CD14-positive monocyte (primary cell): ENCODE data around the gene PFN3. TPM values are rescaled to one million over a fixed set of nuclear protein-coding genes. Genes with fewer than 3 reads are reported as not detected.

ENCODE experiments used
- DNase-seq, 3 donors: peaks; one replicate each; pipeline ENCODE4 v3.0.0-alpha.2; 2011 to 2022
- H2AFZ ChIP-seq: 2 replicates; pipeline ENCODE4 v1.6.0; 2012; ENCODE audit warnings: mild to moderate bottlenecking, low read depth, low read length, inconsistent platforms; ENCODE audit not compliant: insufficient read depth, poor library complexity, severe bottlenecking
- H3K27ac ChIP-seq, 2 donors: 1 replicate in 1 of 2; 2 replicates in 1 of 2; pipeline ENCODE4 v1.5.1; 2012 to 2013; ENCODE audit warnings: low read length in 2 of 2, control low read depth in 1 of 2, inconsistent platforms in 1 of 2, low read depth in 1 of 2, mild to moderate bottlenecking in 1 of 2
- H3K27me3 ChIP-seq, 2 donors: one replicate each; pipeline versions ENCODE4 v1.6.0 to v1.6.1; 2011 to 2013; ENCODE audit warnings: low read length in 2 of 2; ENCODE audit not compliant: control insufficient read depth in 2 of 2, insufficient read depth in 2 of 2
- H3K36me3 ChIP-seq, 2 donors: replicated peaks in 1 of 2; 1 replicate in 1 of 2; 2 replicates in 1 of 2; pipeline versions ENCODE4 v1.5.1 to v1.6.1; 2012 to 2013; ENCODE audit warnings: low read length in 2 of 2, control low read depth in 1 of 2, inconsistent platforms in 1 of 2, mild to moderate bottlenecking in 1 of 2; ENCODE audit not compliant: insufficient read depth in 2 of 2, control insufficient read depth in 1 of 2
- H3K4me1 ChIP-seq, 2 donors: 1 replicate in 1 of 2; 2 replicates in 1 of 2; pipeline versions ENCODE4 v1.5.1 to v1.6.1; 2012 to 2013; ENCODE audit warnings: low read length in 2 of 2, control low read depth in 1 of 2, inconsistent platforms in 1 of 2, mild to moderate bottlenecking in 1 of 2, moderate library complexity in 1 of 2; ENCODE audit not compliant: insufficient read depth in 2 of 2, control insufficient read depth in 1 of 2
- H3K4me2 ChIP-seq: replicated peaks from 2 replicates; pipeline ENCODE3; 2012; ENCODE audit warnings: low read length, moderate library complexity, mild to moderate bottlenecking; ENCODE audit not compliant: poor library complexity, severe bottlenecking; ENCODE audit errors: extremely low read depth
- H3K4me3 ChIP-seq, 3 experiments: fragments of 200-600 bp in 1 of 3; sonication (generic) in 1 of 3; replicated peaks in 1 of 3; 1 replicate in 2 of 3; 2 replicates in 1 of 3; pipeline ENCODE4 v1.5.1; 2011 to 2013; ENCODE audit warnings: low read length in 3 of 3, mild to moderate bottlenecking in 3 of 3, control low read depth in 2 of 3, low read depth in 2 of 3, inconsistent platforms in 1 of 3, moderate library complexity in 1 of 3
- H3K79me2 ChIP-seq: 2 replicates; pipeline ENCODE4 v1.6.0; 2012; ENCODE audit warnings: mild to moderate bottlenecking, control low read depth, inconsistent platforms, low read length, moderate library complexity; ENCODE audit not compliant: insufficient read depth
- H3K9ac ChIP-seq: 2 replicates; pipeline ENCODE4 v1.6.0; 2017; ENCODE audit warnings: low read length, mild to moderate bottlenecking; ENCODE audit not compliant: insufficient read depth, poor library complexity, severe bottlenecking
- H3K9me3 ChIP-seq, 2 donors: replicated peaks in 1 of 2; 1 replicate in 1 of 2; 2 replicates in 1 of 2; pipeline versions ENCODE4 v1.5.1 to v1.6.1; 2012 to 2013; ENCODE audit warnings: low read length in 2 of 2, control low read depth in 1 of 2; ENCODE audit not compliant: control insufficient read depth in 1 of 2, insufficient read depth in 1 of 2
- H4K20me1 ChIP-seq: 2 replicates; pipeline ENCODE4 v1.6.0; 2012; ENCODE audit warnings: mild to moderate bottlenecking, low read length, control low read depth, moderate library complexity; ENCODE audit not compliant: insufficient read depth
- H3K27ac Mint-ChIP-seq, 7 donors: one replicate each; pipeline ENCODE4 v1.8.0; 2020; ENCODE audit warnings: mild to moderate bottlenecking in 7 of 7, mixed read lengths in 7 of 7, moderate library complexity in 6 of 7, inconsistent platforms in 2 of 7
- H3K27me3 Mint-ChIP-seq, 3 donors: one replicate each; pipeline ENCODE4 v1.8.0; 2021 to 2022; ENCODE audit warnings: low read depth in 3 of 3, mild to moderate bottlenecking in 3 of 3, mixed read lengths in 3 of 3, moderate library complexity in 3 of 3, inconsistent platforms in 1 of 3
- H3K36me3 Mint-ChIP-seq, 2 donors: one replicate each; pipeline ENCODE4 v1.8.0; 2020; ENCODE audit warnings: mixed read lengths in 2 of 2, inconsistent platforms in 1 of 2, mild to moderate bottlenecking in 1 of 2
- H3K4me1 Mint-ChIP-seq: one replicate; pipeline ENCODE4 v1.8.0; 2020; ENCODE audit warnings: mild to moderate bottlenecking, mixed read lengths
- H3K4me3 Mint-ChIP-seq, 2 donors: one replicate each; pipeline ENCODE4 v1.8.0; 2020; ENCODE audit warnings: mild to moderate bottlenecking in 2 of 2, mixed read lengths in 2 of 2, moderate library complexity in 1 of 2
- H3K9me3 Mint-ChIP-seq, 7 donors: one replicate each; pipeline ENCODE4 v1.8.0; 2020 to 2022; ENCODE audit warnings: mixed read lengths in 7 of 7, mild to moderate bottlenecking in 6 of 7, moderate library complexity in 6 of 7, inconsistent platforms in 2 of 7
- WGBS: methylation state at CpG from one replicate; pipeline ENCODE4 v1.1.5; 2013; ENCODE audit warnings: missing lambda C conversion rate; ENCODE audit not compliant: insufficient coverage; 5-methylcytosine and 5-hydroxymethylcytosine counted together
- intact Hi-C, 2 donors: fragments of 100-400 bp; cut with micrococcal nuclease; formaldehyde crosslinking; loops; one replicate each; pipeline versions ENCODE4 v1.15.0 to v1.15.1; 2023
- polyA plus RNA-seq, 3 donors: library from polyadenylated mRNA; depleted of rRNA in 1 of 3; unstranded in 2 of 3; stranded (reverse) in 1 of 3; fragments of 300-500 nt in 2 of 3; fragments of >200 nt in 1 of 3; fragmentation: Illumina TruSeq in 2 of 3; gene quantifications; 1 replicate in 2 of 3; 2 replicates in 1 of 3; pipeline ENCODE4 v1.2.3, GENCODE V29; 2012 to 2021
- TF ChIP-seq, protein P1 (sequence below): fragments of 200-600 bp; IDR thresholded peaks from one replicate; pipeline ENCODE4 v1.8.0; 2022; ENCODE audit warnings: antibody characterized with exemption, mild to moderate bottlenecking

Gene PFN3
- polyA plus RNA-seq, 3 donors, result not detected

DNA sequence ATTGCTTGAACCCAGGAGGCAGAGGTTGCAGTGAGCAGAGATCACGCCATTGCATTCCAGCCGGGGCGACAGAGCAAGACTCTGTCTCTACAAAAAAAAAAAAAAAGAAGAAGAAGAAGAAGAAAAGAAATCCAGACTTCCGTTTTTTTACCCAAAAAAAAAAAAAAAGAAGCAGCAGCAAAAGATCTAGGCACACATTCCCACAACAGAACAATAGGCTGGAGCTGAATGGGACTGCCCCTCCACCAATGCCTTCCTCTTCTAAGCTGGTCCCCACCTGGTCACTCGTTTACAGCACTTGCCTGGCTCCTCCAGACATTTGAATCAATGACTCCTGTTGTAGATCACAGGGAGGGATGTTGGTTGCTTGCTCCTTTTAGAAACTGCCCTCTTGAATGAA is 47.4 kb downstream of the PFN3 start:
- Histone ChIP-seq H3K79me2 (peaks cover 44% of the 10 kb centered on the region), H3K27ac (peak overlapping the region; percentile 21 to 53), H3K9me3 (peaks cover 0 to 7% of the 10 kb centered on the region in 2 donors), H3K9ac (no peak overlapping the region), H3K36me3 (peaks cover 9 to 15% of the 10 kb centered on the region in 2 donors), H3K4me2 (peak overlapping the region; percentile 33), H2AFZ (no peak overlapping the region), H4K20me1 (peaks cover 30% of the 10 kb centered on the region), H3K27me3 (no peaks in the 10 kb centered on the region), H3K4me3 (peak overlapping the region in 1 of 3 experiments; percentile 42), H3K4me1 (peaks cover 76 to 90% of the 10 kb centered on the region in 2 donors)
- peak overlapping the region; percentile 31 to 64 for H3K4me3 Mint-ChIP-seq
- peaks cover 11 to 21% of the 10 kb centered on the region in 2 donors for H3K36me3 Mint-ChIP-seq
- peaks cover 78% of the 10 kb centered on the region for H3K4me1 Mint-ChIP-seq
- WGBS, result no CpG with 5 or more reads among the region's 5 CpGs
- TF ChIP-seq, protein P1, sequence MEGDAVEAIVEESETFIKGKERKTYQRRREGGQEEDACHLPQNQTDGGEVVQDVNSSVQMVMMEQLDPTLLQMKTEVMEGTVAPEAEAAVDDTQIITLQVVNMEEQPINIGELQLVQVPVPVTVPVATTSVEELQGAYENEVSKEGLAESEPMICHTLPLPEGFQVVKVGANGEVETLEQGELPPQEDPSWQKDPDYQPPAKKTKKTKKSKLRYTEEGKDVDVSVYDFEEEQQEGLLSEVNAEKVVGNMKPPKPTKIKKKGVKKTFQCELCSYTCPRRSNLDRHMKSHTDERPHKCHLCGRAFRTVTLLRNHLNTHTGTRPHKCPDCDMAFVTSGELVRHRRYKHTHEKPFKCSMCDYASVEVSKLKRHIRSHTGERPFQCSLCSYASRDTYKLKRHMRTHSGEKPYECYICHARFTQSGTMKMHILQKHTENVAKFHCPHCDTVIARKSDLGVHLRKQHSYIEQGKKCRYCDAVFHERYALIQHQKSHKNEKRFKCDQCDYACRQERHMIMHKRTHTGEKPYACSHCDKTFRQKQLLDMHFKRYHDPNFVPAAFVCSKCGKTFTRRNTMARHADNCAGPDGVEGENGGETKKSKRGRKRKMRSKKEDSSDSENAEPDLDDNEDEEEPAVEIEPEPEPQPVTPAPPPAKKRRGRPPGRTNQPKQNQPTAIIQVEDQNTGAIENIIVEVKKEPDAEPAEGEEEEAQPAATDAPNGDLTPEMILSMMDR, result no peak
- intact Hi-C loops, result loop anchor here in 1 of 2 donors (5.0 kb wide), 1 partner anchor 46 kb away; no protein-coding TSS in a partner anchor
- peak overlapping the region; percentile 70 to 89 (median 83) for H3K27ac Mint-ChIP-seq
- H3K9me3 Mint-ChIP-seq, result peaks cover 3 to 11% (median 7%) of the 10 kb centered on the region in 7 donors
- H3K27me3 Mint-ChIP-seq, result peaks cover 0 to 2% (median 1%) of the 10 kb centered on the region in 3 donors
- DNase-seq, result peak in 2 of 3 donors; percentile 57 to 67

DNA sequence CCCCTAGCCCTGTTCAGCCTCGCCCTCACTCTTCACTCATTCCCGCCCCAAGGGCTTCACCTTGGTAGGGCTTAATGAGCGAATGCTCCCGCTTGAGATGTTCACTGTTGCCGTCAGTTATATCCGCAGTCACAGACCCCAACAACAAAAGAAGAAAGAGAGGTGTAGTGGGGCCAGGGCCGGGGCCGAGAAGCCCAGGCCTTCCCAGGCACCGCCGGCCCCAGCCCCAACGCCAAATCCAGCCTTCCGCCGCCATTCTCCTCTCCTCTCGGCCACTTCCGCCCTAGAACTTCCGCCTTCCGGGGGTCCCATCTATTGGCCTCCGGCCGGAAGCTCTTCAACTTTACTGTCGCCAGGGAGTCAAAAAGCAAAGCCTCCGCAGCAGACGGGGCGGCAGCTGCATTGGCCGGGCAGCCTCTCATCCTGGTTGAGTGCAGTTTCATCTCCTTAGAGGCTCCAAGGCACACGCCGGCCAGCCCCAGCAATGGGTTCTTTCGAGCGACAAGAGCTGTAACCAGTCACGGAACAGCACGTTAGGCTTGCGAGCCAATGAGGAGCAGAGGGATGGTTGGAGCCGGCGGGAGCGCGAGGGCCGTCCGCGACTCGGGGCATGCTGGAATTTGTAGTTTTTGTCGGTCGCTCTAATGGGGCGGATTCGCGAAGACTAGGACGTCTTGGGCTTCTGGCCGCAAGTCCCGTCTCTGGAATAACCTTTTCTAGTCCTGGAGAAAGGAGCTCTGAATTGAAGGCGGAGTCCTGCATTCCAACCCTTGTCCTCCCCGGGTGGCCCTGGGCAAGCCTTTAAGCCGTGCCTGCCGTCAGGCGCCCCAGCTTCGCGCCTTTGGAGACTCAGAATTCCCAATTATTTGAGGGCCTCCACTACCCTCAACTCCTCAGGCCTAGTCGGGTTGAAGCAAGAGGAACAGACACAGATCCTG is 48.8 kb downstream of the PFN3 start, which contains the start of gene LMAN2:
Gene LMAN2 (minus strand): TSS at position 277 of the 938 bp plus-strand sequence. CDS start 21 bp downstream, at position 256.
- WGBS, result 9% methylated on average over 44 of the region's 55 CpGs
- H3K36me3 Mint-ChIP-seq, result peaks cover 22 to 34% of the 10 kb centered on the region in 2 donors
- peaks cover 54% of the 10 kb centered on the region for H3K79me2 ChIP-seq
- H3K27ac Mint-ChIP-seq, result peak within 1 kb of the TSS; percentile 98 to 100 (median 100)
- H3K4me3 Mint-ChIP-seq, result peak within 1 kb of the TSS; percentile 97 to 99
- peak within 1 kb of the TSS; percentile 95 for H3K4me2 ChIP-seq
- peaks cover 66 to 75% of the 10 kb centered on the region in 2 donors for H3K4me1 ChIP-seq
- peaks cover 3 to 11% (median 7%) of the 10 kb centered on the region in 7 donors for H3K9me3 Mint-ChIP-seq
- H3K4me3 ChIP-seq, result peak within 1 kb of the TSS; percentile 76 to 99 (median 94)
- peak; percentile 92 to 94 (median 92) for DNase-seq
- H3K4me1 Mint-ChIP-seq, result peaks cover 73% of the 10 kb centered on the region
- intact Hi-C loops, result loop anchor here in 1 of 2 donors (5.0 kb wide), 1 partner anchor 44 kb away; no protein-coding TSS in a partner anchor
- no peaks in the 10 kb centered on the region for H3K27me3 ChIP-seq
- H3K36me3 ChIP-seq, result peaks cover 18 to 29% of the 10 kb centered on the region in 2 donors
- peak within 1 kb of the TSS; percentile 93 to 99 for H3K27ac ChIP-seq
- peaks cover 43% of the 10 kb centered on the region for H4K20me1 ChIP-seq
- H3K9ac ChIP-seq, result peak within 1 kb of the TSS; percentile 98
- H3K27me3 Mint-ChIP-seq, result peaks cover 0 to 1% (median 0%) of the 10 kb centered on the region in 3 donors
- peak within 1 kb of the TSS; percentile 93 for H2AFZ ChIP-seq
- peaks cover 0 to 7% of the 10 kb centered on the region in 2 donors for H3K9me3 ChIP-seq
- TF ChIP-seq, protein P1, result no peak
